GM19463 (cell line): Measurements from ENCODE around the gene CST9.

Source experiments
- ATAC-seq: cut with Tn5 transposase; IDR thresholded peaks from one replicate; pipeline ENCODE4 v1.9.1; 2021; ENCODE audit warnings: mild to moderate bottlenecking, moderate library complexity; ENCODE audit not compliant: unreplicated experiment

Gene CST9

GRCh38 chr20:23554401-23554800, 51.3 kb downstream of the CST9 start:
- no peak for ATAC-seq
